ENCODE results near the gene ACTRT2.

ACTRT2 gene

DNA sequence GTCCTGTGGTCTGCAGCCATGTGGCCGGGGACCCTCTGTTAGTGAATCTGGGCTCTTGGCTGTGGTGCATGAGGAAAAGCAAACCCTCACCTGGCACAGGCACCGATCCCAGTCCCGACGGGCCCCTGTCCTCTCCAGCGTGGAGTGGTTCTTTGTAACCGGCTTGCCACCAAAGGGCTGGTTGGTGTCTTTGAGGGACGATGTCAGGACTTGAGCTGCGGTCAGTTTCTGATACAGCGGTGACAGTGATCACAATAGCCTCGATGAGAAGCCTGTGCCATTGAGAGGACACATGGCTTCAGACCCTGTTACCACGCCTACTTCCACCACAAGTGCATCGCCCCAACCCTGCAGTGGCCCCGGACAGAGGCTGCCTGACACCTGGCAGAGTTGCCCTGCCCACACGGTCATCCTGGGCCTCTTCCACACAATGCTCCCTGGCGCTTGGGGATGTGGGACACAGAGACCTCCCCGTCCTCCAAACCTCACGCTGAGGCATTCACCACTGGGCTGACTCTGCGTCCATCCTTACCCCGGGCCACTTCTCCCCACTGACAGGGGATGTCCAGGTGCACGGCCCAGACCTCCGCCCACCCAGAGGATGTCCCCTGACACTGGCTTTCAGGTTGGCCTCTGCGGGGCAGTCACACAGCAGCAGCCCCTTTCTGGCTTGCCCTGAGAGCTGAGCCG is 18.8 kb upstream of the ACTRT2 start:
- H3K27ac ChIP-seq (ENCODE audit: poor library complexity, severe bottlenecking), result no peak overlapping the region
- no peaks in the 10 kb centered on the region for H3K36me3 ChIP-seq (ENCODE audit: low read depth)
- no peak for ATAC-seq (ENCODE audit: low read depth)
- no peaks in the 10 kb centered on the region for H3K9me3 ChIP-seq (ENCODE audit: severe bottlenecking)
- DNase-seq (ENCODE audit: low spot score), result peak; percentile 43
- H3K4me1 ChIP-seq (ENCODE audit: insufficient read depth, poor library complexity, severe bottlenecking), result no peaks in the 10 kb centered on the region
- H3K4me3 ChIP-seq (ENCODE audit: severe bottlenecking), result no peak overlapping the region
- TF ChIP-seq, protein P1, sequence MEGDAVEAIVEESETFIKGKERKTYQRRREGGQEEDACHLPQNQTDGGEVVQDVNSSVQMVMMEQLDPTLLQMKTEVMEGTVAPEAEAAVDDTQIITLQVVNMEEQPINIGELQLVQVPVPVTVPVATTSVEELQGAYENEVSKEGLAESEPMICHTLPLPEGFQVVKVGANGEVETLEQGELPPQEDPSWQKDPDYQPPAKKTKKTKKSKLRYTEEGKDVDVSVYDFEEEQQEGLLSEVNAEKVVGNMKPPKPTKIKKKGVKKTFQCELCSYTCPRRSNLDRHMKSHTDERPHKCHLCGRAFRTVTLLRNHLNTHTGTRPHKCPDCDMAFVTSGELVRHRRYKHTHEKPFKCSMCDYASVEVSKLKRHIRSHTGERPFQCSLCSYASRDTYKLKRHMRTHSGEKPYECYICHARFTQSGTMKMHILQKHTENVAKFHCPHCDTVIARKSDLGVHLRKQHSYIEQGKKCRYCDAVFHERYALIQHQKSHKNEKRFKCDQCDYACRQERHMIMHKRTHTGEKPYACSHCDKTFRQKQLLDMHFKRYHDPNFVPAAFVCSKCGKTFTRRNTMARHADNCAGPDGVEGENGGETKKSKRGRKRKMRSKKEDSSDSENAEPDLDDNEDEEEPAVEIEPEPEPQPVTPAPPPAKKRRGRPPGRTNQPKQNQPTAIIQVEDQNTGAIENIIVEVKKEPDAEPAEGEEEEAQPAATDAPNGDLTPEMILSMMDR (IDR thresholded peaks at IDR 0.05; ENCODE audit: poor library complexity, severe bottlenecking), result no peak
- H3K27me3 ChIP-seq (ENCODE audit: insufficient read depth, poor library complexity, severe bottlenecking), result no peaks in the 10 kb centered on the region

DNA sequence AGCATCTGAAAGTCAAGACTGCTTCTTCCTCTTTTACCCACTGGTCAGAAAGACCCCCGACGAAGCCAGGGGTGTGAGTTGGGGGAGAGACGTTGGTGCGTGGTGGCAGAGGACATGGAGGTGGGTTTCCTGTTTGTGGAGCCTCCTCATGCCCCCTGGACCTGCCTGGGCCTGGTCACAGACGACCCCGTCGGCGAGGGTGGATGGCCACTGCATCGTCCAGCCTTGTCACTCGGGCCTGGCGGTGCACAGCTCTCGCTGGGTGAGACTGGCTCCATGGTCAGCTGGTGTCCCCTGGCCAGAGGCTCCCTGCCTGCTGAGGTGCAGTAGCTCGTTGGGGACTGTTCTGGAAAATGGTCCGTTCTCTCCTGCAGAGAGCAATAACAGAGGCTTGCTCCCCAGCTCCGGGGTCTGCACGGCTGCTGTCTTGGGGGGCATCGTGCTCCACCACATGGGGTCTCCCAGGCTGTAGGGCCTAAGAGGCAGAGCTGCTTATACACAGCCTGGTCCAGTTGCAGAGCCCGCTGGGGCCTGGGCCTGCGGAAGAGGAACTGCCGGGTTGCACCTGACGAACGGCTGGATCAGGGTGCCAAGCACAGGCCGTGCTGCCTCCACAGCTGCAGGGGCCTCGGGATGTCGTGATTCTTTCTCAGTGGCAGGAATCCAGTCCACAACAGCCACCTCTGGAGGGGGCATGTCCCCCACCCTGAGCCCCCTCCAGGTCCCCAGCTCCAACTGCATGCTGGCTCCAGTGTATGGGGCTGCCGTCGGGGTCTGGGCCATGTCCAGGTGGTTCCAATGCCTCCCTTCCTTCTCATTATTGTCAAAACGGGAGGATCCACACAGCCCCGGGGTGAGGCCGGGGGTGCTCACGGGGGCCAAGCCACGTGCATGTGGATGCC is 18.0 kb upstream of the ACTRT2 start:
- no peaks in the 10 kb centered on the region for H3K36me3 ChIP-seq (ENCODE audit: low read depth)
- DNase-seq (ENCODE audit: low spot score), result peak; percentile 45
- no peaks in the 10 kb centered on the region for H3K4me1 ChIP-seq (ENCODE audit: insufficient read depth, poor library complexity, severe bottlenecking)
- TF ChIP-seq, protein P1 (IDR thresholded peaks at IDR 0.05; ENCODE audit: poor library complexity, severe bottlenecking), result no peak
- H3K27me3 ChIP-seq (ENCODE audit: insufficient read depth, poor library complexity, severe bottlenecking), result no peaks in the 10 kb centered on the region
- no peak for ATAC-seq (ENCODE audit: low read depth)
- H3K9me3 ChIP-seq (ENCODE audit: severe bottlenecking), result no peaks in the 10 kb centered on the region
- no peak overlapping the region for H3K4me3 ChIP-seq (ENCODE audit: severe bottlenecking)
- H3K27ac ChIP-seq (ENCODE audit: poor library complexity, severe bottlenecking), result no peak overlapping the region

DNA sequence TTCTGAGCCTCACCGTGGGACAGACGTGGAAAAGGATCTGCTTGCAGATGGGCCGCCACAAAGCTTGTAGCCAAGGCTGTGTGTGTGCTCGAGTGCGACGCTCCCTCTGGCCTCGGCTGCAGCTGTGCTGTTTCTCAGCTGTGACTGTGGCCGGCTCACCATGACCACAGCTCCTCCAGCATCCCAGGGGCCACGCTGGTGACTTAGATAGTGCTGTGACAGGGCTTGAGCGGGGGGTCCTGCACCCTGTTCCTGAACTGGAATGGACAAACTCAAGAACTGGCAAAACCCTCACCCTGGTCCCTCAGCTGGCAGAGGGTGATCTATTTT is 17.4 kb upstream of the ACTRT2 start:
- Histone ChIP-seq H3K27me3 (ENCODE audit: insufficient read depth, poor library complexity, severe bottlenecking) (no peaks in the 10 kb centered on the region), H3K27ac (ENCODE audit: poor library complexity, severe bottlenecking) (no peak overlapping the region), H3K4me3 (ENCODE audit: severe bottlenecking) (no peak overlapping the region), H3K4me1 (ENCODE audit: insufficient read depth, poor library complexity, severe bottlenecking) (no peaks in the 10 kb centered on the region), H3K9me3 (ENCODE audit: severe bottlenecking) (no peaks in the 10 kb centered on the region), H3K36me3 (ENCODE audit: low read depth) (no peaks in the 10 kb centered on the region)
- DNase-seq (ENCODE audit: low spot score) (no peak), ATAC-seq (ENCODE audit: low read depth) (no peak)
- TF ChIP-seq, protein P1 (IDR thresholded peaks at IDR 0.05; ENCODE audit: poor library complexity, severe bottlenecking), result no peak

DNA sequence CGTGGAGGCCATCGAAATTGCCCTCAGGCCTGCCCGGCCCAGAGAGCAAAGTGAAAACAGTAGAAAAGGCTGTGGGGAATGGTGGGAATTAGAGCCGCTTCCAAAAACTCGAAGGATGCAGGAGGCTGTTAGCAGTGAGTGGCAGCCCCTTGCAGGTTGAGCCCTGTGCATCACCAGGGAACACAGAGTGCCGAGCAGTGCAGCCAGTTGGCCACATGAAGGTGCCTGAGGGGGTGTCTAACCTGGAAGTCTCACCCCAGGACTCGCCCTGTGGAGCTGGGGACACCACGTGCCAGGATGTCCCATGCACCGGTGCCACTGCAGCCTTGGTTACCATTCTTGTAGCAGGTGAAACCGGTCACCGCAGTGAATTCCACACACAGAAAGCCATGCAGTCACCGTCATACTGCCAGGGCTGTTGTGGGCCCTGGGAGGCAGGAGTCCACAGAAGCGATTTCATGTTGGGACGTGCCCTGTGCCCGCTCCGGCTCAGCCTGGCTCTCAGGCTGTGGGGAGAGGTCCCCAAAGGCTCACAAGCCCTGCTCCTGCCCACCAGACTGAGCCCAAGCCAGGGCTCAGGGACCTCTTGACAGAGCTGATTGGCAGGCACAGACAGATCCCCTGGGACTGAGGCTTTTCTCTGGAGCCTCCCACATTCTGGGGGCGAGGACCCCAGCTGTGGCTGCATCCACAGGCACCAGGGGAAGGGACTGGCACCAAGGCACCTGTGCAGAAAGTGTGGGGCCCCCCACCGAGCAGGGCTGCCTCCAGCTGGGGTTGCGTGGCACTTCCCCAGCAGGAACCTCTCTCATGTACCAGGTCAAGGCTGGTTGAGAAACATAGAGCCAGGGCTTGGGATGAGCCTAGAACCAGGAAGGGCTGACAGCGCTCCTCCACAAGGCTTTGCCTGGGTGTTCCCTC is 16.7 kb upstream of the ACTRT2 start:
- Histone ChIP-seq H3K27ac (ENCODE audit: poor library complexity, severe bottlenecking) (no peak overlapping the region), H3K27me3 (ENCODE audit: insufficient read depth, poor library complexity, severe bottlenecking) (no peaks in the 10 kb centered on the region), H3K4me1 (ENCODE audit: insufficient read depth, poor library complexity, severe bottlenecking) (no peaks in the 10 kb centered on the region), H3K36me3 (ENCODE audit: low read depth) (no peaks in the 10 kb centered on the region), H3K9me3 (ENCODE audit: severe bottlenecking) (no peaks in the 10 kb centered on the region), H3K4me3 (ENCODE audit: severe bottlenecking) (no peak overlapping the region)
- TF ChIP-seq, protein P1 (IDR thresholded peaks at IDR 0.05; ENCODE audit: poor library complexity, severe bottlenecking), result no peak
- DNase-seq (ENCODE audit: low spot score), result peak; percentile 39
- ATAC-seq (ENCODE audit: low read depth), result no peak
